MCF 10A (cell line): ENCODE results near the gene ARPC3. TPM values are rescaled to one million over a fixed set of nuclear protein-coding genes. Genes with fewer than 3 reads are reported as not detected.
"Not testable (repeated sequence)": the region's sequence is repeated elsewhere in the genome, so short reads cannot be mapped to it uniquely, and the experiment has no call there.

Experiments
- BruUV-seq: library from RNA; stranded (reverse); fragments of 400-500 nt; replicated peaks from 2 replicates; lab custom pipeline; 2021; lab: Mats Ljungman, UMichigan
- CTCF ChIA-PET: fragments of 300-600 bp; sonication (Branson Sonifier 250); formaldehyde crosslinking; extraction: SDS; loops from one replicate; lab custom pipeline; 2021; ENCODE audit warnings: antibody characterized with exemption, inconsistent platforms; lab: Yijun Ruan, JAX
- POLR2A ChIA-PET: fragments of 300-600, 350-650 bp; sonication (Branson Sonifier 250); formaldehyde crosslinking; extraction: SDS; loops from one replicate; lab custom pipeline; 2020; ENCODE audit warnings: antibody characterized with exemption, inconsistent platforms; lab: Yijun Ruan, JAX
- DNase-seq: peaks from one replicate; pipeline ENCODE4 v3.0.0-alpha.2; 2018; ENCODE audit not compliant: unreplicated experiment
- H3K27ac Mint-ChIP-seq: one replicate; pipeline ENCODE4 v1.8.0; 2022; ENCODE audit warnings: mild to moderate bottlenecking, low read depth, mixed read lengths; ENCODE audit not compliant: unreplicated experiment
- H3K27me3 Mint-ChIP-seq: one replicate; pipeline ENCODE4 v1.8.0; 2022; ENCODE audit warnings: mixed read lengths; ENCODE audit not compliant: insufficient read depth, unreplicated experiment
- H3K36me3 Mint-ChIP-seq: one replicate; pipeline ENCODE4 v1.8.0; 2022; ENCODE audit warnings: mild to moderate bottlenecking, moderate library complexity, mixed read lengths; ENCODE audit not compliant: insufficient read depth, unreplicated experiment
- H3K4me1 Mint-ChIP-seq: one replicate; pipeline ENCODE4 v1.8.0; 2022; ENCODE audit warnings: mixed read lengths; ENCODE audit not compliant: insufficient read depth, unreplicated experiment
- H3K4me3 Mint-ChIP-seq: one replicate; pipeline ENCODE4 v1.8.0; 2022; ENCODE audit warnings: mild to moderate bottlenecking, moderate library complexity, mixed read lengths; ENCODE audit not compliant: unreplicated experiment
- H3K9me3 Mint-ChIP-seq: one replicate; pipeline ENCODE4 v1.8.0; 2022; ENCODE audit warnings: mixed read lengths; ENCODE audit not compliant: unreplicated experiment
- CTCF ChIP-seq: fragments of 200-600 bp; IDR thresholded peaks from one replicate; pipeline ENCODE4 v1.8.0; 2022; ENCODE audit warnings: antibody characterized with exemption, mild to moderate bottlenecking; ENCODE audit not compliant: unreplicated experiment
- intact Hi-C: fragments of 100-400 bp; cut with micrococcal nuclease; formaldehyde crosslinking; loops from 2 replicates; pipeline ENCODE4 v1.14.1; 2022
- total RNA-seq: library from RNA; stranded (reverse); gene quantifications from 2 replicates; pipeline ENCODE4 v1.2.3, GENCODE V29; 2022

Gene ARPC3
- total RNA-seq, 1 experiment from 2014 or later: 245 TPM

- H3K9me3 Mint-ChIP-seq: no peaks in the 10 kb centered on the region
- intact Hi-C loops: loop anchor here (1.0 kb wide), 3 partner anchors 18 to 134 kb away; partner anchors contain the start of genes ARPC3, RAD9B and VPS29
These were observed 18.3 kb upstream of the ARPC3 start, which contains the start of the genes FAM216A and GPN3 for GRCh38 chr12:110468214-110469048. TSS of gene FAM216A (plus strand) at chr12:110468845. CDS start at chr12:110468876, 31 bp downstream. TSS of gene GPN3 (minus strand) at chr12:110468257. CDS start at chr12:110468203, 54 bp downstream.

GRCh38 chr12:110467847-110468213 is 17.7 kb upstream of the ARPC3 start:
- Mint-ChIP-seq H3K4me1 (peaks cover 11% of the 10 kb centered on the region), H3K36me3 (peaks cover 32% of the 10 kb centered on the region), H3K9me3 (no peaks in the 10 kb centered on the region), H3K27ac (peak overlapping the region; percentile 93), H3K4me3 (peak overlapping the region; percentile 88), H3K27me3 (no peaks in the 10 kb centered on the region)
- no peak for TF ChIP-seq CTCF
- POLR2A ChIA-PET: interaction anchor here (0.5 to 6.5 kb wide), 46 partner anchors 8 to 472 kb away, joined by 3 to 126 read pairs (median 5); partner anchors contain the start of genes ANAPC7, ARPC3, GIT2 and PPP1CC
- intact Hi-C loops: loop anchor here (1.0 kb wide), 2 partner anchors 18 to 34 kb away; partner anchors contain the start of genes ARPC3, RAD9B and VPS29
- CTCF ChIA-PET: interaction anchor here (0.6 to 6.4 kb wide), 10 partner anchors 9 to 534 kb away, joined by 3 to 85 read pairs (median 4); partner anchors contain the start of gene ARPC3
- no TSS peak for BruUV-seq
- DNase-seq: no peak

More at GRCh38 chr12:110468214-110469048, 18.3 kb upstream of the ARPC3 start, which contains the start of the genes FAM216A and GPN3:
- H3K36me3 Mint-ChIP-seq: peaks cover 34% of the 10 kb centered on the region
- BruUV-seq: no TSS peak
- ChIA-PET CTCF (interaction anchor here (0.6 to 6.4 kb wide), 20 partner anchors 9 to 444 kb away, joined by 3 to 85 read pairs (median 4); partner anchors contain the start of genes ARPC3 and RAD9B), POLR2A (interaction anchor here (0.5 to 6.5 kb wide), 52 partner anchors 9 to 472 kb away, joined by 3 to 126 read pairs (median 5); partner anchors contain the start of genes ANAPC7, ARPC3, GIT2 and PPP1CC)
- no peak for TF ChIP-seq CTCF
- peak within 1 kb of the TSS; percentile 88 for H3K4me3 Mint-ChIP-seq
- peak within 1 kb of the TSS; percentile 93 for H3K27ac Mint-ChIP-seq
- H3K4me1 Mint-ChIP-seq: peaks cover 11% of the 10 kb centered on the region
- peak; percentile 99 for DNase-seq
- H3K27me3 Mint-ChIP-seq: no peaks in the 10 kb centered on the region

- no peaks in the 10 kb centered on the region for H3K27me3 Mint-ChIP-seq
- no peak for TF ChIP-seq CTCF
- peaks cover 33% of the 10 kb centered on the region for H3K36me3 Mint-ChIP-seq
- H3K4me3 Mint-ChIP-seq: peak overlapping the region; percentile 88
- peaks cover 11% of the 10 kb centered on the region for H3K4me1 Mint-ChIP-seq
- no TSS peak for BruUV-seq
- ChIA-PET POLR2A (interaction anchor here (0.6 to 6.5 kb wide), 11 partner anchors 8 to 147 kb away, joined by 3 to 126 read pairs (median 9); partner anchors contain the start of genes ARPC3, RAD9B, TCTN1 and VPS29), CTCF (interaction anchor here (0.6 to 6.4 kb wide), 4 partner anchors 97 to 1218 kb away, joined by 3 to 85 read pairs (median 3); no protein-coding TSS in a partner anchor)
- intact Hi-C loops: no loop called here
- no peak for DNase-seq
- H3K9me3 Mint-ChIP-seq: no peaks in the 10 kb centered on the region
- peak overlapping the region; percentile 93 for H3K27ac Mint-ChIP-seq
These were observed 16.7 kb upstream of the ARPC3 start for GRCh38 chr12:110466791-110467190.

- BruUV-seq, intact Hi-C loops: not testable (repeated sequence)
These were observed 15.6 kb upstream of the ARPC3 start for GRCh38 chr12:110465765-110466164.

More at GRCh38 chr12:110465765-110466164, 15.6 kb upstream of the ARPC3 start:
- DNase-seq, H3K27ac Mint-ChIP-seq, H3K27me3 Mint-ChIP-seq, H3K9me3 Mint-ChIP-seq, H3K4me3 Mint-ChIP-seq: not testable (repeated sequence)
- H3K36me3 Mint-ChIP-seq: peaks cover 40% of the 10 kb centered on the region
- H3K4me1 Mint-ChIP-seq: peaks cover 11% of the 10 kb centered on the region
- ChIA-PET POLR2A (interaction anchor here (0.6 to 6.5 kb wide), 5 partner anchors 13 to 148 kb away, joined by 3 to 126 read pairs (median 3); partner anchors contain the start of genes ARPC3, RAD9B, TCTN1 and VPS29), CTCF (interaction anchor here (1.2 kb wide), 1 partner anchor 15 kb away, joined by 14 read pairs; the partner anchor contains the start of gene ARPC3)
